ENCODE data around the gene MYO3B.

MYO3B gene

GRCh38 chr2:170501421-170502043, 323.6 kb downstream of the MYO3B start:
- TF ChIP-seq SIN3A (IDR thresholded peaks at IDR 0.05; ENCODE audit: borderline replicate concordance, insufficient read depth, low read length) (no peak), TAF1 (IDR thresholded peaks at IDR 0.05; ENCODE audit: borderline replicate concordance, insufficient read depth, low read length) (no peak), FOXP2 (optimal IDR thresholded peaks at IDR 0.05; ENCODE audit: borderline replicate concordance, extremely low read depth, extremely low read length, insufficient read depth) (no peak), POLR2AphosphoS5 (IDR thresholded peaks at IDR 0.05; ENCODE audit: low read depth, low read length) (no peak)
- TF ChIP-seq, protein P1, sequence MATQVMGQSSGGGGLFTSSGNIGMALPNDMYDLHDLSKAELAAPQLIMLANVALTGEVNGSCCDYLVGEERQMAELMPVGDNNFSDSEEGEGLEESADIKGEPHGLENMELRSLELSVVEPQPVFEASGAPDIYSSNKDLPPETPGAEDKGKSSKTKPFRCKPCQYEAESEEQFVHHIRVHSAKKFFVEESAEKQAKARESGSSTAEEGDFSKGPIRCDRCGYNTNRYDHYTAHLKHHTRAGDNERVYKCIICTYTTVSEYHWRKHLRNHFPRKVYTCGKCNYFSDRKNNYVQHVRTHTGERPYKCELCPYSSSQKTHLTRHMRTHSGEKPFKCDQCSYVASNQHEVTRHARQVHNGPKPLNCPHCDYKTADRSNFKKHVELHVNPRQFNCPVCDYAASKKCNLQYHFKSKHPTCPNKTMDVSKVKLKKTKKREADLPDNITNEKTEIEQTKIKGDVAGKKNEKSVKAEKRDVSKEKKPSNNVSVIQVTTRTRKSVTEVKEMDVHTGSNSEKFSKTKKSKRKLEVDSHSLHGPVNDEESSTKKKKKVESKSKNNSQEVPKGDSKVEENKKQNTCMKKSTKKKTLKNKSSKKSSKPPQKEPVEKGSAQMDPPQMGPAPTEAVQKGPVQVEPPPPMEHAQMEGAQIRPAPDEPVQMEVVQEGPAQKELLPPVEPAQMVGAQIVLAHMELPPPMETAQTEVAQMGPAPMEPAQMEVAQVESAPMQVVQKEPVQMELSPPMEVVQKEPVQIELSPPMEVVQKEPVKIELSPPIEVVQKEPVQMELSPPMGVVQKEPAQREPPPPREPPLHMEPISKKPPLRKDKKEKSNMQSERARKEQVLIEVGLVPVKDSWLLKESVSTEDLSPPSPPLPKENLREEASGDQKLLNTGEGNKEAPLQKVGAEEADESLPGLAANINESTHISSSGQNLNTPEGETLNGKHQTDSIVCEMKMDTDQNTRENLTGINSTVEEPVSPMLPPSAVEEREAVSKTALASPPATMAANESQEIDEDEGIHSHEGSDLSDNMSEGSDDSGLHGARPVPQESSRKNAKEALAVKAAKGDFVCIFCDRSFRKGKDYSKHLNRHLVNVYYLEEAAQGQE (IDR thresholded peaks at IDR 0.05; ENCODE audit: insufficient read depth in 1 of 2, low read depth in 2 of 2, low read length in 2 of 2): no peak

DNA sequence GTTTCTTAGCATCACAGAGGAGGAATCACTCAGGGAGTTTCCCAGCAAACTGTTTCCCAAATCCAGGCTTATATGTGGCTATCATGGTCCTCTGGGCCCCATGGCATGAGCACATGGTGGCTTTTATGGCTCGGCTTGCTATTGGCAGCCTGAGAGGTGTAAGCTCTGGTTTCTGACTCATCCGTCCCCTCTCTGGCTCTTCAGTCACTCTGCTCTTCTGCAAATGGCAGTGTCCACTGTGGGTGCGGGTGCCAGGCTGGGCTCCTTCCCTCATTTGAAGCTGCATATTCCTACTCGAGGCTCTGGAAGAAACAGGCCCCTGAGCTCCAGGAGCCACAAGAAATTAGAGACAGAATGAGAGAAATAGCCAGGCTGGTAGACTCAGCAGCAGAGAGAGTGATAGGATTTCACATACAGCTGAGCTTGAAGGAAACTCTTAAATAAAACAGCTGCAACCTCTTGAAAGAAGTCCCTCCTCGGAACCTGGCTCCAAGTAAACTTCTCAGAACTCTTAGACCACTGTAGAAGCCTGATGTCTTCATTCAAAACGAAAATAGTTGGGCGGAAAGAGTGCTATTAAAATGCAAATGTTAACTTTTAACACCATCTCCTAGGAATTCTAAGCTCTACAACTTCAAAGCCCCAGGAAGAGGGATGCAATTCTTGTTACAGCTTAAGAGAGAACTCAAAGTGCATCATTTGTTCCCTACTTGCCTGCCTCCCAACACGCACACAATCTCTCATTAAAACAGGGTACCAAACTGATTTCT, 324.6 kb downstream of the MYO3B start:
- TF ChIP-seq FOXP2 (optimal IDR thresholded peaks at IDR 0.05; ENCODE audit: borderline replicate concordance, extremely low read depth, extremely low read length, insufficient read depth) (no peak), POLR2AphosphoS5 (IDR thresholded peaks at IDR 0.05; ENCODE audit: low read depth, low read length) (no peak), TAF1 (IDR thresholded peaks at IDR 0.05; ENCODE audit: borderline replicate concordance, insufficient read depth, low read length) (no peak), SIN3A (IDR thresholded peaks at IDR 0.05; ENCODE audit: borderline replicate concordance, insufficient read depth, low read length) (no peak)
- TF ChIP-seq, protein P1 (IDR thresholded peaks at IDR 0.05; ENCODE audit: insufficient read depth in 1 of 2, low read depth in 2 of 2, low read length in 2 of 2): no peak

DNA sequence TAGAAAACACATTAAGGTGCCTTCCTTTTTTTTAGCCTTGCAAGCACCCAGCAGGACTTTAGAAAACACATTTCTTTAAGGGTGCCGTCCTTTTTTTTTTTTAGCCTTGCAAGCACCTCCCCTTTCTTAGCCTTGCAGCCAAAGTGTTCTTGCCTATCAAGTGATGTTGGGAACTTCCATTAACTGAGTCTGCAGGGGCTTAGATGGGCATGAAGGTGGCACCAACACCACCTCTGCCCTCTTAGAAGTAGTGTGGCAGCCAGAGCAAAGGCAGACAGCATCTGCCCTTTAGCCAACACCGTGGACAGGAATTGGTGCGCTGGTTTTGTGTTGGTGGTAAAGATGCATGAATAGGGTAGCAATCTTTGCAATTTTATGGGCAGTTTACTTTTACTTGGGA, 325.6 kb downstream of the MYO3B start:
- no peak for TF ChIP-seq TAF1 (IDR thresholded peaks at IDR 0.05; ENCODE audit: borderline replicate concordance, insufficient read depth, low read length)
- no peak for TF ChIP-seq SIN3A (IDR thresholded peaks at IDR 0.05; ENCODE audit: borderline replicate concordance, insufficient read depth, low read length)
- TF ChIP-seq FOXP2 (optimal IDR thresholded peaks at IDR 0.05; ENCODE audit: borderline replicate concordance, extremely low read depth, extremely low read length, insufficient read depth): no peak

- no peak for TF ChIP-seq TAF1 (IDR thresholded peaks at IDR 0.05; ENCODE audit: borderline replicate concordance, insufficient read depth, low read length)
- TF ChIP-seq SIN3A (IDR thresholded peaks at IDR 0.05; ENCODE audit: borderline replicate concordance, insufficient read depth, low read length): no peak
- TF ChIP-seq, protein P1 (IDR thresholded peaks at IDR 0.05; ENCODE audit: insufficient read depth in 1 of 2, low read depth in 2 of 2, low read length in 2 of 2): no peak
- no peak for TF ChIP-seq FOXP2 (optimal IDR thresholded peaks at IDR 0.05; ENCODE audit: borderline replicate concordance, extremely low read depth, extremely low read length, insufficient read depth)
Observed at GRCh38 chr2:170503971-170504809, 326.2 kb downstream of the MYO3B start.

DNA sequence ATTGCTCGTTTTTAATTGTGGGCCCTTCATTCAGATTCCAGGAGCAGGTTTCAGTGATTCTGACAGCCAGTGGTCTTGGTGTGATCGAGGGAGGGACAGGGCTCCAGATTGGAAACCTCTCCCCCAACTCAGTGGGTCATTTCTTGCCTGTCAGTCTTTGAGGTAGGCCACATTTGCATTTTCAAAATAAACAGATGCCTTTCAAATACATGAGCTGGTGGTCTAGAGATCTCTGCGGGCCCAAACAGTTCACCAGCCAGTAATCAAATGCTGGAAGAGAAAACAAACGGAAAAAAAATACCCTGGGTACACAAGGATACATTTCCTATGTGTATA, 326.8 kb downstream of the MYO3B start:
- no peak for TF ChIP-seq POLR2AphosphoS5 (IDR thresholded peaks at IDR 0.05; ENCODE audit: low read depth, low read length)
- TF ChIP-seq, protein P1 (IDR thresholded peaks at IDR 0.05; ENCODE audit: insufficient read depth in 1 of 2, low read depth in 2 of 2, low read length in 2 of 2): no peak
- no peak for TF ChIP-seq FOXP2 (optimal IDR thresholded peaks at IDR 0.05; ENCODE audit: borderline replicate concordance, extremely low read depth, extremely low read length, insufficient read depth)
- TF ChIP-seq SIN3A (IDR thresholded peaks at IDR 0.05; ENCODE audit: borderline replicate concordance, insufficient read depth, low read length): no peak
- TF ChIP-seq TAF1 (IDR thresholded peaks at IDR 0.05; ENCODE audit: borderline replicate concordance, insufficient read depth, low read length): no peak
